ENCODE results near the gene TYW1B.
"Not testable (repeated sequence)": the region's sequence is repeated elsewhere in the genome, so short reads cannot be mapped to it uniquely, and the experiment has no call there.

DNA sequence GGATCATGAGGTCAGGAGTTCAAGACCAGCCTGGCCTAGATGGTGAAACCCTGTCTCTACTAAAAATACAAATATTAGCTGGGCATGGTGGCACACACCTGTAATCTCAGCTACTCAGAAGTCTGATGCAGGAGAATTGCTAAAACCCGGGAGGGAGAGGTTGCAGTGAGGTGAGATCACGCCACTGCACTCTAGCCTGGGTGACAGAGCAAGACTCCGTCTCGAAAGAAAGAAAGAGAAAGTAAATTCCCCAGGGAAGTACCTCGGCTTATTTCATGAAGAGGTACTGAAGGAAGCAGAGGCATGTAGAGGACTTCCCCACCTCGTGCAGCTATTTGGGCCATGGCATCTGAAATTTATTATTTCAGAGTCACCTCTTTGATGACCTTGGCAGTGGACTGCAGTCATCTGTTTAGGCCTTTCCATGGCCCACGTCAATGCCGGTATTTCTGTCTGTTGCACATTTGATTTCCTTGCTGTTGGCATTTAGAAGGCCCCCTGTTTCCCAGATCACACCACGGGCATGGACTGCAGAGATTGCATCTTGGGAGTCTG, 30.9 kb upstream of the TYW1B start:
- TF ChIP-seq, protein P1, sequence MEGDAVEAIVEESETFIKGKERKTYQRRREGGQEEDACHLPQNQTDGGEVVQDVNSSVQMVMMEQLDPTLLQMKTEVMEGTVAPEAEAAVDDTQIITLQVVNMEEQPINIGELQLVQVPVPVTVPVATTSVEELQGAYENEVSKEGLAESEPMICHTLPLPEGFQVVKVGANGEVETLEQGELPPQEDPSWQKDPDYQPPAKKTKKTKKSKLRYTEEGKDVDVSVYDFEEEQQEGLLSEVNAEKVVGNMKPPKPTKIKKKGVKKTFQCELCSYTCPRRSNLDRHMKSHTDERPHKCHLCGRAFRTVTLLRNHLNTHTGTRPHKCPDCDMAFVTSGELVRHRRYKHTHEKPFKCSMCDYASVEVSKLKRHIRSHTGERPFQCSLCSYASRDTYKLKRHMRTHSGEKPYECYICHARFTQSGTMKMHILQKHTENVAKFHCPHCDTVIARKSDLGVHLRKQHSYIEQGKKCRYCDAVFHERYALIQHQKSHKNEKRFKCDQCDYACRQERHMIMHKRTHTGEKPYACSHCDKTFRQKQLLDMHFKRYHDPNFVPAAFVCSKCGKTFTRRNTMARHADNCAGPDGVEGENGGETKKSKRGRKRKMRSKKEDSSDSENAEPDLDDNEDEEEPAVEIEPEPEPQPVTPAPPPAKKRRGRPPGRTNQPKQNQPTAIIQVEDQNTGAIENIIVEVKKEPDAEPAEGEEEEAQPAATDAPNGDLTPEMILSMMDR (IDR thresholded peaks at IDR 0.05): not testable (repeated sequence)
- not testable (repeated sequence) for TF ChIP-seq POLR2A (IDR thresholded peaks at IDR 0.05)
